HG03103 (cell line): ENCODE measurements around the gene PRKCA.
"Not testable (repeated sequence)": the region's sequence is repeated elsewhere in the genome, so short reads cannot be mapped to it uniquely, and the experiment has no call there.

Experiments
- ATAC-seq: cut with Tn5 transposase; IDR thresholded peaks from one replicate; pipeline ENCODE4 v1.9.1; 2021; ENCODE audit warnings: low read depth; ENCODE audit not compliant: unreplicated experiment

The PRKCA gene

GRCh38 chr17:66684731-66685130 lies 382.3 kb downstream of the PRKCA start:
- no peak for ATAC-seq

GRCh38 chr17:66686601-66687000 lies 384.2 kb downstream of the PRKCA start:
- no peak for ATAC-seq

- ATAC-seq, result no peak
These were observed 385.3 kb downstream of the PRKCA start for GRCh38 chr17:66687570-66688284.

- ATAC-seq, result no peak
These were observed 386.8 kb downstream of the PRKCA start for GRCh38 chr17:66689221-66689620.

- no peak for ATAC-seq
These were observed 387.8 kb downstream of the PRKCA start for GRCh38 chr17:66690166-66690565.

GRCh38 chr17:66691644-66692420 lies 389.4 kb downstream of the PRKCA start:
- no peak for ATAC-seq

GRCh38 chr17:66692421-66692690 lies 389.9 kb downstream of the PRKCA start:
- no peak for ATAC-seq

- no peak for ATAC-seq
These were observed 392.7 kb downstream of the PRKCA start for GRCh38 chr17:66695098-66695497.

GRCh38 chr17:66698270-66698669 lies 395.9 kb downstream of the PRKCA start:
- ATAC-seq, result no peak

- ATAC-seq, result no peak
These were observed 399.0 kb downstream of the PRKCA start for GRCh38 chr17:66701462-66701861.

- ATAC-seq, result no peak
These were observed 399.9 kb downstream of the PRKCA start for GRCh38 chr17:66702106-66702936.

- no peak for ATAC-seq
These were observed 402.6 kb downstream of the PRKCA start for GRCh38 chr17:66704858-66705520.

GRCh38 chr17:66706851-66707450 lies 404.5 kb downstream of the PRKCA start:
- ATAC-seq, result no peak

- no peak for ATAC-seq
These were observed 409.0 kb downstream of the PRKCA start for GRCh38 chr17:66711401-66711800.

- no peak for ATAC-seq
These were observed 409.5 kb downstream of the PRKCA start for GRCh38 chr17:66711881-66712321.

GRCh38 chr17:66712453-66712852 lies 410.0 kb downstream of the PRKCA start:
- ATAC-seq, result no peak

- ATAC-seq, result not testable (repeated sequence)
These were observed 410.7 kb downstream of the PRKCA start for GRCh38 chr17:66713021-66713532.

- ATAC-seq, result peak; percentile 38
These were observed 411.2 kb downstream of the PRKCA start for GRCh38 chr17:66713533-66714042.

- no peak for ATAC-seq
These were observed 411.9 kb downstream of the PRKCA start for GRCh38 chr17:66714046-66715023.
